SK-N-MC (cell line): ENCODE measurements around the gene ANTXRL.

Experiments used
- EZH2 ChIP-seq: fragments of 200-600 bp; sonication (generic); IDR thresholded peaks from one replicate; pipeline ENCODE4 v1.6.1; 2017; ENCODE audit warnings: antibody characterized with exemption
- POLR2AphosphoS5 ChIP-seq: IDR thresholded peaks from 2 replicates; pipeline ENCODE4 v1.6.1; 2012; ENCODE audit warnings: mild to moderate bottlenecking, low read depth, low read length, borderline replicate concordance

- TF ChIP-seq POLR2AphosphoS5 (no peak), EZH2 (no peak)
Measured at GRCh38 chr10:46308113-46308415, 21.3 kb downstream of the ANTXRL start.
